GM12891 (cell line): Measurements from ENCODE around the gene SCARB1.

Experiments used
- PAX5 ChIP-seq: IDR thresholded peaks from 2 replicates; pipeline ENCODE4 v1.6.1; 2011; ENCODE audit warnings: low read length, moderate library complexity, mild to moderate bottlenecking; ENCODE audit not compliant: insufficient read depth, severe bottlenecking
- POLR2A ChIP-seq: IDR thresholded peaks from 2 replicates; pipeline ENCODE4 v1.6.1; 2011; ENCODE audit warnings: low read depth, low read length, control low read depth
- POLR2AphosphoS5 ChIP-seq: IDR thresholded peaks from 2 replicates; pipeline ENCODE4 v1.6.1; 2011; ENCODE audit warnings: low read depth, low read length, control low read depth
- POU2F2 ChIP-seq: IDR thresholded peaks from 2 replicates; pipeline ENCODE4 v1.6.1; 2011; ENCODE audit warnings: low read depth, mild to moderate bottlenecking, control low read depth, low read length, moderate library complexity
- SPI1 ChIP-seq: IDR thresholded peaks from 2 replicates; pipeline ENCODE4 v1.6.1; 2011; ENCODE audit warnings: low read depth, low read length, control low read depth
- TAF1 ChIP-seq: IDR thresholded peaks from 2 replicates; pipeline ENCODE4 v1.6.1; 2011; ENCODE audit warnings: low read depth, low read length, control low read depth

DNA sequence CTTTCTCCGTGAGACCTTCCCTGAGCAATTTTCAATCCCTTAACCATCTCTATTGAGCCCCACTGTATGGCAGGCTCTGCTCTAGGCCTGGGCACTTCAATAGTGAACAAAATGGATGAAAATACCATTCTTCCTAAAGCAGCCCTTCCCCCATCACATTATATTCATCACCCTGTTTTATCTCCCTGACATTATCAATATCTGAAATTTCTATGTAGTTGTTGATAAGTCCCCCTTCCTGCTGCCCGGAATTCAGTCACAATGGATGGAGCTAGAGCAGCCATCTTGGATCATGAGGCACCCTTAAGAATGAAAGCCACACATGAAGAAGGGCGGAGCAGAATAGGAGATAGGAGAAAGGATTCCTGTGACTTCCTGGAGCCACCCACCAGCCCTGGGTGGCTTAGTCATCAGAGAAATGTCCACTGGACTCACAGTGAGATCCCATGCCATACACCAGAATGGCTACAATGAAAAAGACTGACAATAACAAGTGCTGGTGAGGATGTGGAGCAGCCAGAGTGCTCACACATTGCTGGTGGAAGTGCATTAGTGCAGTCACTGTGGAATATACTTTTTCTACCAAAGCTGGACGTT, 33.9 kb downstream of the SCARB1 start:
- TF ChIP-seq POLR2A = no peak
- no peak for TF ChIP-seq POLR2AphosphoS5
- no peak for TF ChIP-seq TAF1
- no peak for TF ChIP-seq SPI1
- no peak for TF ChIP-seq POU2F2
- TF ChIP-seq PAX5 = no peak
